Panc1 (cell line): ENCODE results near the gene TLE7. TPM values are rescaled to one million over a fixed set of nuclear protein-coding genes. Genes with fewer than 3 reads are reported as not detected.

Experiments used
- ATAC-seq: fragments of 200-7000 bp; cut with Tn5 transposase; 2 replicates; pipeline ENCODE4 v1.9.1; 2020; ENCODE audit warnings: mild to moderate bottlenecking, moderate library complexity
- BruUV-seq: library from RNA; stranded (reverse); fragments of 400-500 nt; replicated peaks from 2 replicates; lab custom pipeline; 2021; lab: Mats Ljungman, UMichigan
- CTCF ChIA-PET: fragments of 300-600 bp; sonication (Branson Sonifier 250); formaldehyde crosslinking; loops from one replicate; lab custom pipeline; 2022; ENCODE audit warnings: antibody characterized with exemption; lab: Charles Lee
- POLR2A ChIA-PET: fragments of 300-600 bp; sonication (Branson Sonifier 250); formaldehyde crosslinking; loops from one replicate; lab custom pipeline; 2022; ENCODE audit warnings: antibody characterized with exemption; lab: Charles Lee
- DNase-seq: peaks from one replicate; pipeline ENCODE4 v3.0.0-alpha.2; 2010; ENCODE audit warnings: low read depth, low spot score
- H3K27ac ChIP-seq: 2 replicates; pipeline ENCODE4 v1.5.1; 2011; ENCODE audit warnings: mild to moderate bottlenecking, low read length, inconsistent platforms
- H3K27me3 ChIP-seq: fragments of 200-500 bp; sonication (Bioruptor generic); 2 replicates; pipeline ENCODE4 v1.6.0; 2014; ENCODE audit warnings: low read length, inconsistent platforms; ENCODE audit not compliant: control insufficient read depth, insufficient read depth
- H3K36me3 ChIP-seq: fragments of 200-500 bp; sonication (Bioruptor generic); 2 replicates; pipeline ENCODE4 v1.5.1; 2014; ENCODE audit warnings: inconsistent platforms, mild to moderate bottlenecking, low read length, moderate library complexity; ENCODE audit not compliant: control insufficient read depth, insufficient read depth
- H3K4me1 ChIP-seq: 2 replicates; pipeline ENCODE4 v1.5.1; 2011; ENCODE audit warnings: inconsistent platforms, mild to moderate bottlenecking, low read length, moderate library complexity; ENCODE audit not compliant: control insufficient read depth, insufficient read depth
- H3K4me3 ChIP-seq, 2 experiments: 2 replicates each; pipeline ENCODE4 v1.5.1; 2011 to 2012; ENCODE audit warnings: low read depth in 2 of 2, low read length in 2 of 2, mild to moderate bottlenecking in 2 of 2, inconsistent platforms in 1 of 2, moderate library complexity in 1 of 2
- H3K9me3 ChIP-seq: fragments of 200-500 bp; sonication (Bioruptor generic); 2 replicates; pipeline ENCODE4 v1.5.1; 2014; ENCODE audit warnings: low read depth, mild to moderate bottlenecking, inconsistent platforms, low read length, moderate library complexity; ENCODE audit not compliant: control insufficient read depth, insufficient read depth
- POLR2AphosphoS5 ChIP-seq: IDR thresholded peaks from 2 replicates; pipeline ENCODE4 v1.6.1; 2012; ENCODE audit warnings: mild to moderate bottlenecking, low read depth, low read length, moderate library complexity
- SIN3A ChIP-seq: IDR thresholded peaks from 2 replicates; pipeline ENCODE4 v1.6.1; 2012; ENCODE audit warnings: low read depth, mild to moderate bottlenecking, low read length, moderate library complexity, borderline replicate concordance; ENCODE audit not compliant: insufficient read depth
- TCF7L2 ChIP-seq: IDR thresholded peaks from 2 replicates; pipeline ENCODE4 v1.6.1; 2011; ENCODE audit warnings: mild to moderate bottlenecking, low read depth, low read length, inconsistent platforms
- in situ Hi-C: cut with HindIII; loops from 2 replicates; pipeline ENCODE4 v1.10.0; 2016; ENCODE audit warnings: low sequenced_read_pairs, low pct_unique_long_range_greater_than_20kb
- intact Hi-C: fragments of 100-400 bp; cut with micrococcal nuclease; formaldehyde crosslinking; loops from one replicate; pipeline ENCODE4 v1.10.0; 2022; ENCODE audit not compliant: unreplicated experiment
- total RNA-seq: library from RNA; stranded (reverse); gene quantifications from one replicate; pipeline ENCODE4 v1.2.1, GENCODE V29; 2021; ENCODE audit not compliant: unreplicated experiment
- TF ChIP-seq, protein P1 (sequence below): fragments of 450-650 bp; IDR thresholded peaks from 2 replicates; pipeline ENCODE4 v1.5.1; 2017; ENCODE audit warnings: mild to moderate bottlenecking
- TF ChIP-seq, protein P2 (sequence below), 2 experiments: IDR thresholded peaks; 2 replicates each; pipeline ENCODE4 v1.6.1; 2011 to 2012; ENCODE audit warnings: low read depth in 2 of 2, control low read depth in 1 of 2, low read length in 1 of 2, mild to moderate bottlenecking in 1 of 2, moderate library complexity in 1 of 2; ENCODE audit not compliant: insufficient read depth in 1 of 2

Gene TLE7
- total RNA-seq, 1 experiment from 2014 or later, result not detected

DNA sequence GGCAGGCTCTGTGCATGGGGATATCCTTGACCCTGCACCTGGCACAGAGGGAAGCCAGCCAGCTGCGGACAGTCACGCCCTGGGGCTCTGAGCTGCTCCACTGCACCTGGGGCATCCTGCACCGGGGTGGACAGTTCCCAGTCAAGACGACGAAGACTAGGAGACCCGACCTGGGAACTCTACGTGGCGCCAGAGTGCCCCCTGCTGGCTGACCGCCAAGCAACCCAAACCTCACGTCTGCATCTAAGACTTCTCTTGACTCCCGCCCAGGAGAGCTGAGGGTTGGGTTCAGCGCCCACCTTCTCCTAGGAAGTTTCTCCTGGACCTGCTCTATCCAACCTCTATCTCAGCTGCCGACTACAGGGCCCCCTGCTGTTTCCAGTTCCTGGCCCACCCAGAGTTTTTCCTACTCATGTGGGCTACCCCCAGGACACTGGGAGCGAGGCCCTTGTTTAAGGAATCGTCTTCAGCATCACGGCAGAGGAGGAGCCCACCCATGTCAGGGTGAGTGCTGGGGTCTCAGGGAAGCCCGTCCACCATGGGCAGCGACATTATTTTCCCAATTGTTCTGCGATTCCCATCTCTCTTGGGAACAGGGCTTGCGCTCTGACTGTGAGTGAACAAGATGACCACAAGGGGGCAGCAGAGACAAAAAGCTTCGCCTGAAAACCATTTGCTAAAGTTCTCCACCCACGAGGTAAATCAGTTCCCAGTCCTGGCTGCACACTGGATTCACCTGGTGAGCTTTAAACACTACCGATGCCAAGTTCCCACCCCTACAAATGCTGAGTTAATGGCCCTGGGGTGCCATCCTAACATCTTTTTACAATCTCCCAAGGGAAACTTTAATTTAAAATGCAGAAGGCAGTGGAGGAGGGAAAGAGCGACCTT lies 29.3 kb downstream of the TLE7 start:
- DNase-seq, result peak; percentile 50
- BruUV-seq, result no TSS peak
- H3K27ac ChIP-seq, result no peak overlapping the region
- POLR2A ChIA-PET, result no interaction called here
- in situ Hi-C loops, result no loop called here
- TF ChIP-seq, protein P1, sequence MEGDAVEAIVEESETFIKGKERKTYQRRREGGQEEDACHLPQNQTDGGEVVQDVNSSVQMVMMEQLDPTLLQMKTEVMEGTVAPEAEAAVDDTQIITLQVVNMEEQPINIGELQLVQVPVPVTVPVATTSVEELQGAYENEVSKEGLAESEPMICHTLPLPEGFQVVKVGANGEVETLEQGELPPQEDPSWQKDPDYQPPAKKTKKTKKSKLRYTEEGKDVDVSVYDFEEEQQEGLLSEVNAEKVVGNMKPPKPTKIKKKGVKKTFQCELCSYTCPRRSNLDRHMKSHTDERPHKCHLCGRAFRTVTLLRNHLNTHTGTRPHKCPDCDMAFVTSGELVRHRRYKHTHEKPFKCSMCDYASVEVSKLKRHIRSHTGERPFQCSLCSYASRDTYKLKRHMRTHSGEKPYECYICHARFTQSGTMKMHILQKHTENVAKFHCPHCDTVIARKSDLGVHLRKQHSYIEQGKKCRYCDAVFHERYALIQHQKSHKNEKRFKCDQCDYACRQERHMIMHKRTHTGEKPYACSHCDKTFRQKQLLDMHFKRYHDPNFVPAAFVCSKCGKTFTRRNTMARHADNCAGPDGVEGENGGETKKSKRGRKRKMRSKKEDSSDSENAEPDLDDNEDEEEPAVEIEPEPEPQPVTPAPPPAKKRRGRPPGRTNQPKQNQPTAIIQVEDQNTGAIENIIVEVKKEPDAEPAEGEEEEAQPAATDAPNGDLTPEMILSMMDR, result peak; percentile 85
- TF ChIP-seq TCF7L2, result no peak
- CTCF ChIA-PET, result interaction anchor here (1.1 to 1.3 kb wide), 2 partner anchors 85 to 87 kb away, joined by 3 to 8 read pairs; no protein-coding TSS in a partner anchor
- intact Hi-C loops, result loop anchor here (2.0 to 5.0 kb wide), 2 partner anchors 86 to 130 kb away; no protein-coding TSS in a partner anchor
- peak; percentile 92 for ATAC-seq
- no peaks in the 10 kb centered on the region for H3K36me3 ChIP-seq
- H3K27me3 ChIP-seq, result no peaks in the 10 kb centered on the region; the same call in 1 of the 2 replicates
- no peaks in the 10 kb centered on the region; the same call in 1 of the 2 replicates for H3K4me1 ChIP-seq
- no peaks in the 10 kb centered on the region for H3K9me3 ChIP-seq
- peak overlapping the region in 1 of 2 experiments; percentile 20; a peak in 1 of 4 replicates for H3K4me3 ChIP-seq

DNA sequence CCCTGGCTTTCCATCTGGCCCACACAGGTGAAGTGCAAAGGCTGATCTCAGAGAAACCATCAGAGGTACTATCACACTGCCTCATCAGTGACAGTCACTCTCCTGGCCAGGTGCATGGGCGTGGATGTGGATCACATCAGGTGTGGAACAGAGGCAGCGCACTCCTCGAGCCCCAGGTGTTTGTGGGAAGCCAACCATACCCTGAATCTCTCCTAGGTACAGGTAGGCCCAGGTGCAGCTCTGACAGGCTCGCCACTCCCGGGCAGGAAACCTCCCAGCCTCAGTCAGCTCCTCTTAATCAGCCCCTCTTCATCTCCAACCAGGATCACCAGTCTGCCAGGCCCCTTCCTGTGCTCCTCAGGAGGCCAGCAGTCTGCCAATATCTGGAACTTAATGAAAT lies 31.7 kb downstream of the TLE7 start:
- intact Hi-C loops (loop anchor here (5.0 kb wide), 1 partner anchor 132 kb away; no protein-coding TSS in a partner anchor), in situ Hi-C loops (no loop called here)
- Histone ChIP-seq H3K36me3 (no peaks in the 10 kb centered on the region), H3K4me3 (no peak overlapping the region), H3K27me3 (no peaks in the 10 kb centered on the region; the same call in 1 of the 2 replicates), H3K9me3 (no peaks in the 10 kb centered on the region), H3K27ac (no peak overlapping the region), H3K4me1 (no peaks in the 10 kb centered on the region; the same call in 1 of the 2 replicates)
- TF ChIP-seq, protein P2, sequence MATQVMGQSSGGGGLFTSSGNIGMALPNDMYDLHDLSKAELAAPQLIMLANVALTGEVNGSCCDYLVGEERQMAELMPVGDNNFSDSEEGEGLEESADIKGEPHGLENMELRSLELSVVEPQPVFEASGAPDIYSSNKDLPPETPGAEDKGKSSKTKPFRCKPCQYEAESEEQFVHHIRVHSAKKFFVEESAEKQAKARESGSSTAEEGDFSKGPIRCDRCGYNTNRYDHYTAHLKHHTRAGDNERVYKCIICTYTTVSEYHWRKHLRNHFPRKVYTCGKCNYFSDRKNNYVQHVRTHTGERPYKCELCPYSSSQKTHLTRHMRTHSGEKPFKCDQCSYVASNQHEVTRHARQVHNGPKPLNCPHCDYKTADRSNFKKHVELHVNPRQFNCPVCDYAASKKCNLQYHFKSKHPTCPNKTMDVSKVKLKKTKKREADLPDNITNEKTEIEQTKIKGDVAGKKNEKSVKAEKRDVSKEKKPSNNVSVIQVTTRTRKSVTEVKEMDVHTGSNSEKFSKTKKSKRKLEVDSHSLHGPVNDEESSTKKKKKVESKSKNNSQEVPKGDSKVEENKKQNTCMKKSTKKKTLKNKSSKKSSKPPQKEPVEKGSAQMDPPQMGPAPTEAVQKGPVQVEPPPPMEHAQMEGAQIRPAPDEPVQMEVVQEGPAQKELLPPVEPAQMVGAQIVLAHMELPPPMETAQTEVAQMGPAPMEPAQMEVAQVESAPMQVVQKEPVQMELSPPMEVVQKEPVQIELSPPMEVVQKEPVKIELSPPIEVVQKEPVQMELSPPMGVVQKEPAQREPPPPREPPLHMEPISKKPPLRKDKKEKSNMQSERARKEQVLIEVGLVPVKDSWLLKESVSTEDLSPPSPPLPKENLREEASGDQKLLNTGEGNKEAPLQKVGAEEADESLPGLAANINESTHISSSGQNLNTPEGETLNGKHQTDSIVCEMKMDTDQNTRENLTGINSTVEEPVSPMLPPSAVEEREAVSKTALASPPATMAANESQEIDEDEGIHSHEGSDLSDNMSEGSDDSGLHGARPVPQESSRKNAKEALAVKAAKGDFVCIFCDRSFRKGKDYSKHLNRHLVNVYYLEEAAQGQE (IDR thresholded peaks at IDR 0.05; ENCODE audit: insufficient read depth in 1 of 2, low read depth in 2 of 2, low read length in 1 of 2), result no peak
- no peak for TF ChIP-seq SIN3A
- no peak for TF ChIP-seq TCF7L2
- TF ChIP-seq, protein P1, result no peak
- no peak for TF ChIP-seq POLR2AphosphoS5
- BruUV-seq, result no TSS peak
- ATAC-seq (no peak), DNase-seq (no peak)
- CTCF ChIA-PET, result interaction anchor here (0.7 kb wide), 1 partner anchor 603 kb away, joined by 3 read pairs; no protein-coding TSS in a partner anchor
- POLR2A ChIA-PET, result no interaction called here
